ENCODE results near the gene ABHD2.

GRCh38 chr15:89090791-89091626, 2.8 kb downstream of the ABHD2 start:
- TF ChIP-seq CTCF (IDR thresholded peaks at IDR 0.05; ENCODE audit: low read depth, low read length) (no peak), POLR2A (IDR thresholded peaks at IDR 0.05; ENCODE audit: extremely low read depth, insufficient read length) (no peak), MYC (IDR thresholded peaks at IDR 0.05; ENCODE audit: low read depth, low read length) (peak; percentile 10; the same call in 1 of the 2 replicates)
